ENCODE data around the gene KBTBD13. TPM values are rescaled to one million over a fixed set of nuclear protein-coding genes. Genes with fewer than 3 reads are reported as not detected.

KBTBD13 gene
- total RNA-seq, 1 donor from 2014 or later, result not detected

DNA sequence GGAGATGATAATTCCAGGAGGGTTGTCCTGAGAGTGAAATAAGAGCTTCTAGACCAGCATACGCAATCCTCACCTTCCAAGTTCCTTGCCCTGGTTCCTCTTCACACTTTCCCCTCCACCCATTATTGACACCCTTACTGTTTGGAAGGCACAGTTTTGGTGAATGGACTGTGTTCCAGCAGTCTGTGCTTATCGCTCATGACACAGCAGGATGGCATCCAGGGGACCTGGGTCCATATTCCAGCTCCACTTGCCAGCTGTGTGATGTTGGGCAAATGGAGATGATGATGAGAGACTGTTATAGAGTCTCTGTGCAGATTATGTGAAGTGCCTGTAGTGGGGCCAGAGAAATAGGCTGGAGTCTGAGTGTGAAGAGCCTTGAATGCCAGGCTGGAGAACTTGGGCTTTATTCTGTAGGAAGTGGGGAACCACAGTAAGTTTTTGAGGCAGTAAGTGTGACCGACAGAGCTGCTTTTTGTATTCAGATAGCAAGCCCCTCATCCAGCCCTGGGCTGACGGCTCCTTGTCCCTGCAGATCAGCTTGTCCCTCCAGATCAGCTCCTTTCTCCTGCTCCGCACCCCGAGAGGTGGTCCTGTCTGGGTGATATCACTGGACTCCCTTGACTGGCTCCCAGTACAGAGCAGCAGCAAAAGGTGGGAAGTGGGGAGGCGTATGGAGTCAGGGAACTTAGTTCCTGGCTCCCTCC, 8.1 kb downstream of the KBTBD13 start:
- TF ChIP-seq, protein P1, sequence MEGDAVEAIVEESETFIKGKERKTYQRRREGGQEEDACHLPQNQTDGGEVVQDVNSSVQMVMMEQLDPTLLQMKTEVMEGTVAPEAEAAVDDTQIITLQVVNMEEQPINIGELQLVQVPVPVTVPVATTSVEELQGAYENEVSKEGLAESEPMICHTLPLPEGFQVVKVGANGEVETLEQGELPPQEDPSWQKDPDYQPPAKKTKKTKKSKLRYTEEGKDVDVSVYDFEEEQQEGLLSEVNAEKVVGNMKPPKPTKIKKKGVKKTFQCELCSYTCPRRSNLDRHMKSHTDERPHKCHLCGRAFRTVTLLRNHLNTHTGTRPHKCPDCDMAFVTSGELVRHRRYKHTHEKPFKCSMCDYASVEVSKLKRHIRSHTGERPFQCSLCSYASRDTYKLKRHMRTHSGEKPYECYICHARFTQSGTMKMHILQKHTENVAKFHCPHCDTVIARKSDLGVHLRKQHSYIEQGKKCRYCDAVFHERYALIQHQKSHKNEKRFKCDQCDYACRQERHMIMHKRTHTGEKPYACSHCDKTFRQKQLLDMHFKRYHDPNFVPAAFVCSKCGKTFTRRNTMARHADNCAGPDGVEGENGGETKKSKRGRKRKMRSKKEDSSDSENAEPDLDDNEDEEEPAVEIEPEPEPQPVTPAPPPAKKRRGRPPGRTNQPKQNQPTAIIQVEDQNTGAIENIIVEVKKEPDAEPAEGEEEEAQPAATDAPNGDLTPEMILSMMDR (IDR thresholded peaks at IDR 0.05; ENCODE audit: insufficient read depth, low read length, severe bottlenecking), result no peak
- FAIRE-seq, result no peak
- no peak for DNase-seq (ENCODE audit: low read depth)
- H3K27me3 ChIP-seq (ENCODE audit: control insufficient read depth, insufficient read depth, low read length), result no peaks in the 10 kb centered on the region
- no peaks in the 10 kb centered on the region for H3K36me3 ChIP-seq (ENCODE audit: control insufficient read depth, insufficient read depth, low read length)
- no peak overlapping the region for H3K4me3 ChIP-seq (ENCODE audit: low read depth, low read length)

DNA sequence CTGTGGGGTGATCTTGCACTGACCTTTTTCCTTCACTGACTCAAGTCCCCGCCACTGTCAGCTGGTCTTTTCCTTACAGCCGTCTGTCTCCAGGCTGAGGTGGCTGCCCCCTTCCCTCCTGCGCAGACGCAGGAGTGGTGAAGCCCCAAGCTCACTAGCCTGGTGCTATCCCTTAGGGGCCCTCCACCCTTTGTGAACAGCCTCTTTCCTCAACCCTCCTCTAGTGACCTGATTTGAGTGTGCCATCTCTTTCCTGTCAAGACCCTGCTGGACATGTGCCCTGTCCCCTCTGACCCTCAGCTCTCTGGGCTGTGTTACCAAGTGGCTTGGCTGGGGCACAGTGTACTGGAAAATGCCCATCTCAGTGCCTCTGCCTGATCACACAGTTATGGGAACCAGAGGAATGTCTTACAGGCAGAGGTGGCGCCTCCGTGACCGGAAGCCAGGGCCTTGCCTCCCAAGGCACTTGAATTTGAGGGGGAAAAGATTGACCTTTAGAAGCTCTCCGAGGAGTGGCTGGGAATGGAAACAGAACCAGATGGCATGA, 8.7 kb downstream of the KBTBD13 start:
- FAIRE-seq, result no peak

DNA sequence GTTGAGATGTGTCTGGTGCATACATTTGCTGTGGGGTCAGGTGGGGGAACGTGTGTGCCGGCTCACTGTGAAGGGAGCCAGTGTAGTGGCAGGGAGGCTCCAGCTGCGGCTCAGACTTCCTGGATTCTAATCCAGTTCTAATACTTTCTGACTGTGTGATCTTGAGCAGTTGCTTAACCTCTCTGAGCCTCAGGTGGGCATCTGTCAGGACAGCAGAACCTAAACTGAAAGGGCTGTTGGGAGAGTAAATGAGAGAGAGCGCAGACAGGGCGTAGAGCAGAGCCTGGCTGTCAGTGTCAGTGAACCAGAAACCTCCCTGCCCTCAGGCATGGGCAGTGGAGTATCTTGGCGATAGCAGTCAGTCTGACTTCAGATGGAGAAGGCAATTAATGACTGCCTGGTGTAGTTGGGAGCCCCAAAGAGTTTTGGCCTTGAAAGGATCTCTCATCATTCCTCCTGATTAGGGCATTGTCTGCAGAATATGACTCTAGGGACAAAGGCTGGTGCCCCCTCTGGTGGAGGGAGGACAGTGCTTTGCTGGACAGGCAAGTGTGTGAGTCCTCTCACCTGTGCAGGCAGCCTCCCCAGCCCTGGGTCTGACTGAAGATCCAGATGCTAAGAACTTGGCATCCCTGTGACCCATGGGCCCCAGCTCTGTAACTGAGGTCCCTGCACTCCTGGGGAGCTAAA, 9.6 kb downstream of the KBTBD13 start:
- FAIRE-seq (no peak), DNase-seq (ENCODE audit: low read depth) (peak; percentile 43)
- H3K4me3 ChIP-seq (ENCODE audit: low read depth, low read length), result no peak overlapping the region
- H3K27me3 ChIP-seq (ENCODE audit: control insufficient read depth, insufficient read depth, low read length), result no peaks in the 10 kb centered on the region
- H3K36me3 ChIP-seq (ENCODE audit: control insufficient read depth, insufficient read depth, low read length), result no peaks in the 10 kb centered on the region
- TF ChIP-seq, protein P1 (IDR thresholded peaks at IDR 0.05; ENCODE audit: insufficient read depth, low read length, severe bottlenecking), result peak; percentile 55

More for the DNA sequence above, 8.7 kb downstream of the KBTBD13 start:
- no peak for DNase-seq (ENCODE audit: low read depth)
- H3K27me3 ChIP-seq (ENCODE audit: control insufficient read depth, insufficient read depth, low read length), result no peaks in the 10 kb centered on the region
- H3K4me3 ChIP-seq (ENCODE audit: low read depth, low read length), result no peak overlapping the region
- TF ChIP-seq, protein P1 (IDR thresholded peaks at IDR 0.05; ENCODE audit: insufficient read depth, low read length, severe bottlenecking), result no peak
- no peaks in the 10 kb centered on the region for H3K36me3 ChIP-seq (ENCODE audit: control insufficient read depth, insufficient read depth, low read length)

DNA sequence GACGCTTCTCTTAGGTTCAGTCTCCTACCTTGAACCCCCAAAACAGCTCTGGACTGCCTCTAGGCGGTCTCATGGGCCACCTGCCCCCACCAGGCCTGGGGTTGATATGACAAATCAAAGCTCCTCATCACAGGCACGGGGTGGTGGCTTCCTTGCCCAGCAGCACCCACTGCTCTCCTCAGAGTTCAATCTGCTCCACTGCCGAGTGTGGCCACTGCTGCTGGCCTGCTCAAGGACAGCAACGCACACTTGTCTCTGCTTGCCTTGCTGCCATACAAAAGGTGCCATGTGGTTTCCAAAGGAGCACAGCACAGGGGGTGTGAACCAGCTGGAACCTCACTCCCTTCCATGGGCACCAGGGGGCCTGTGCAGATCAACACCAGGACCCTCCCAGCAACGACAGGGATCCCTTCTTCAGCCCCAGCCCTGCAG, 10.2 kb downstream of the KBTBD13 start:
- no peaks in the 10 kb centered on the region for H3K27me3 ChIP-seq (ENCODE audit: control insufficient read depth, insufficient read depth, low read length)
- no peaks in the 10 kb centered on the region for H3K36me3 ChIP-seq (ENCODE audit: control insufficient read depth, insufficient read depth, low read length)
- no peak for FAIRE-seq
- peak; percentile 46 for DNase-seq (ENCODE audit: low read depth)
- TF ChIP-seq, protein P1 (IDR thresholded peaks at IDR 0.05; ENCODE audit: insufficient read depth, low read length, severe bottlenecking), result peak; percentile 41
- no peak overlapping the region for H3K4me3 ChIP-seq (ENCODE audit: low read depth, low read length)

DNA sequence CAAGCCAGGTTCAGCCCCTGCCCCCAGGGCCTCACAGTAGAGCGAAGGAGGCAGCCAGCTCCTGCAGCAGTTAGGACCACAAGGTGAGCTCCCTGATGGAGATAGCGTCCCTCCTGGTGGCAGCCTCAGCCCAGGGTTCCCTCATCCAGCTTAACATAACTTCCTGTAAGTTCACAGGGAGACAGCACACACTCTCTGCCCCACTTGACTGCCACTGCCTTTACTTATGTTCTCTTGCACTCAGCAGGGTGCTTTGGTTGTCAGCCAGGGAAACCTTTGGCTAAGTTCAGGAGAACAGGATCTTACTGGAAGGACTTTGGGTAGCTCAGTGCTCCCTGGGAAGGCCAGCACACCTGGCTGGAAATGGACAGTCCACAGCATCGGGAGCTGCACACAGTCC, 10.9 kb downstream of the KBTBD13 start:
- FAIRE-seq (no peak), DNase-seq (ENCODE audit: low read depth) (no peak)
- H3K36me3 ChIP-seq (ENCODE audit: control insufficient read depth, insufficient read depth, low read length), result no peaks in the 10 kb centered on the region
- H3K4me3 ChIP-seq (ENCODE audit: low read depth, low read length), result no peak overlapping the region
- H3K27me3 ChIP-seq (ENCODE audit: control insufficient read depth, insufficient read depth, low read length), result no peaks in the 10 kb centered on the region
- TF ChIP-seq, protein P1 (IDR thresholded peaks at IDR 0.05; ENCODE audit: insufficient read depth, low read length, severe bottlenecking), result peak; percentile 5

All from bronchial epithelial cell (primary cell).